ENCODE data around the gene NELL2. TPM values are rescaled to one million over a fixed set of nuclear protein-coding genes. Genes with fewer than 3 reads are reported as not detected.
A peak's percentile ranks its signal among the peaks of the same experiment; 100 is the strongest.
"Not testable (repeated sequence)": the region's sequence is repeated elsewhere in the genome, so short reads cannot be mapped to it uniquely, and the experiment has no call there.

The NELL2 gene
- total RNA-seq, 1 experiment from 2014 or later, result 0.95 TPM

GRCh38 chr12:44697511-44697910 lies 178.6 kb downstream of the NELL2 start:
- no peak for DNase-seq (ENCODE audit: low read depth)

- no peak for DNase-seq (ENCODE audit: low read depth)
Measured at GRCh38 chr12:44696542-44696941, 179.6 kb downstream of the NELL2 start.

GRCh38 chr12:44694017-44694416 lies 182.1 kb downstream of the NELL2 start:
- no peak for DNase-seq (ENCODE audit: low read depth)

- DNase-seq (ENCODE audit: low read depth), result no peak
Measured at GRCh38 chr12:44689587-44689986, 186.5 kb downstream of the NELL2 start.

GRCh38 chr12:44686821-44687432 lies 189.2 kb downstream of the NELL2 start:
- DNase-seq (ENCODE audit: low read depth), result not testable (repeated sequence)

GRCh38 chr12:44677724-44678123 lies 198.4 kb downstream of the NELL2 start:
- DNase-seq (ENCODE audit: low read depth), result peak; percentile 3

GRCh38 chr12:44674875-44675274 lies 201.2 kb downstream of the NELL2 start:
- DNase-seq (ENCODE audit: low read depth), result peak; percentile 5

- no peak for DNase-seq (ENCODE audit: low read depth)
Measured at GRCh38 chr12:44673811-44674210, 202.3 kb downstream of the NELL2 start.

- DNase-seq (ENCODE audit: low read depth), result no peak
Measured at GRCh38 chr12:44672042-44672441, 204.1 kb downstream of the NELL2 start.

GRCh38 chr12:44668443-44668842 lies 207.7 kb downstream of the NELL2 start:
- no peak for DNase-seq (ENCODE audit: low read depth)

- DNase-seq (ENCODE audit: low read depth), result no peak
Measured at GRCh38 chr12:44667461-44667860, 208.7 kb downstream of the NELL2 start.

GRCh38 chr12:44663291-44663690 lies 212.8 kb downstream of the NELL2 start:
- DNase-seq (ENCODE audit: low read depth), result no peak

GRCh38 chr12:44655846-44656245 lies 220.3 kb downstream of the NELL2 start:
- no peak for DNase-seq (ENCODE audit: low read depth)

GRCh38 chr12:44654646-44655639 lies 221.2 kb downstream of the NELL2 start:
- no peak for DNase-seq (ENCODE audit: low read depth)

- no peak for DNase-seq (ENCODE audit: low read depth)
Measured at GRCh38 chr12:44653861-44654527, 222.1 kb downstream of the NELL2 start.

GRCh38 chr12:44649693-44650092 lies 226.4 kb downstream of the NELL2 start:
- no peak for DNase-seq (ENCODE audit: low read depth)

- no peak for DNase-seq (ENCODE audit: low read depth)
Measured at GRCh38 chr12:44647917-44648690, 228.0 kb downstream of the NELL2 start.

- no peak for DNase-seq (ENCODE audit: low read depth)
Measured at GRCh38 chr12:44640427-44641190, 235.5 kb downstream of the NELL2 start.

- DNase-seq (ENCODE audit: low read depth), result no peak
Measured at GRCh38 chr12:44637875-44638274, 238.2 kb downstream of the NELL2 start.

GRCh38 chr12:44628180-44628579 lies 247.9 kb downstream of the NELL2 start:
- DNase-seq (ENCODE audit: low read depth), result no peak

Measured in HT1080 (cell line).